Esophagus muscularis mucosa (tissue), 3 donors: Measurements from ENCODE around the gene RRP36.

Source experiments
- POLR2A ChIP-seq: fragments of 450-650 bp; IDR thresholded peaks from one replicate; pipeline ENCODE4 v1.6.1; 2017; ENCODE audit warnings: antibody characterized with exemption, moderate library complexity, mild to moderate bottlenecking, low read depth
- POLR2AphosphoS5 ChIP-seq, 2 donors: sonication (generic); formaldehyde crosslinking; IDR thresholded peaks; one replicate each; pipeline ENCODE4 v1.6.1; 2017; ENCODE audit warnings: antibody characterized with exemption in 2 of 2
- TF ChIP-seq, protein P1 (sequence below), 3 experiments: fragments of 200-600 bp in 2 of 3; fragments of 450-650 bp in 1 of 3; sonication (generic) in 2 of 3; IDR thresholded peaks; one replicate each; pipeline ENCODE4 v1.5.1; 2017 to 2019; ENCODE audit warnings: antibody characterized with exemption in 3 of 3, mild to moderate bottlenecking in 2 of 3, moderate library complexity in 1 of 3

GRCh38 chr6:43055966-43056365, 34.5 kb downstream of the RRP36 start:
- TF ChIP-seq, protein P1, sequence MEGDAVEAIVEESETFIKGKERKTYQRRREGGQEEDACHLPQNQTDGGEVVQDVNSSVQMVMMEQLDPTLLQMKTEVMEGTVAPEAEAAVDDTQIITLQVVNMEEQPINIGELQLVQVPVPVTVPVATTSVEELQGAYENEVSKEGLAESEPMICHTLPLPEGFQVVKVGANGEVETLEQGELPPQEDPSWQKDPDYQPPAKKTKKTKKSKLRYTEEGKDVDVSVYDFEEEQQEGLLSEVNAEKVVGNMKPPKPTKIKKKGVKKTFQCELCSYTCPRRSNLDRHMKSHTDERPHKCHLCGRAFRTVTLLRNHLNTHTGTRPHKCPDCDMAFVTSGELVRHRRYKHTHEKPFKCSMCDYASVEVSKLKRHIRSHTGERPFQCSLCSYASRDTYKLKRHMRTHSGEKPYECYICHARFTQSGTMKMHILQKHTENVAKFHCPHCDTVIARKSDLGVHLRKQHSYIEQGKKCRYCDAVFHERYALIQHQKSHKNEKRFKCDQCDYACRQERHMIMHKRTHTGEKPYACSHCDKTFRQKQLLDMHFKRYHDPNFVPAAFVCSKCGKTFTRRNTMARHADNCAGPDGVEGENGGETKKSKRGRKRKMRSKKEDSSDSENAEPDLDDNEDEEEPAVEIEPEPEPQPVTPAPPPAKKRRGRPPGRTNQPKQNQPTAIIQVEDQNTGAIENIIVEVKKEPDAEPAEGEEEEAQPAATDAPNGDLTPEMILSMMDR (IDR thresholded peaks at IDR 0.05) = no peak
- TF ChIP-seq POLR2A (no peak), POLR2AphosphoS5 (IDR thresholded peaks at IDR 0.05) (no peak)
